ENCODE data around the gene TFR2. TPM values are rescaled to one million over a fixed set of nuclear protein-coding genes. Genes with fewer than 3 reads are reported as not detected.

TFR2 gene
- total RNA-seq (2014; rRNA removed; shearing (Covaris generic)) (4.2 and 5.6 TPM in 2 replicates), polyA plus RNA-seq (2016; fragmentation: Nextera tagmentation; extraction: Ambion mirVana) (3.7 and 4.3 TPM in 2 replicates)
- long read RNA-seq, partial matches to known transcripts = 2 of 5 reads
- long read RNA-seq, other reads (novel, unspliced or antisense) = 3 of 5 reads

GRCh38 chr7:100641463-100641859 is at the start of gene TFR2:
Gene TFR2, minus strand, starts transcription at chr7:100641552. Its CDS starts 43 bp downstream, at chr7:100641509.
- H3K4me1 Mint-ChIP-seq = peaks cover 23% of the 10 kb centered on the region
- H3K4me1 ChIP-seq (ENCODE audit: insufficient read depth) = peaks cover 4% of the 10 kb centered on the region; the same call in 1 of the 2 replicates
- no peaks in the 10 kb centered on the region for H4K20me1 ChIP-seq (replicated peaks; ENCODE audit: insufficient read depth)
- H3K4me3 Mint-ChIP-seq = no peak within 1 kb of the TSS
- H3K27me3 ChIP-seq (ENCODE audit: insufficient read depth) = no peaks in the 10 kb centered on the region
- no peaks in the 10 kb centered on the region for H3K36me3 ChIP-seq (ENCODE audit: insufficient read depth)
- H3K4me3 ChIP-seq = peak within 1 kb of the TSS; percentile 46; the same call in 1 of the 2 replicates
- H3K9me2 ChIP-seq (ENCODE audit: insufficient read depth) = no peaks in the 10 kb centered on the region
- no peaks in the 10 kb centered on the region for H3K36me3 Mint-ChIP-seq (ENCODE audit: low read depth)
- H3K27me3 Mint-ChIP-seq (ENCODE audit: insufficient read depth, low read depth, poor library complexity) = peaks cover 2% of the 10 kb centered on the region
- H3K9me3 Mint-ChIP-seq = no peaks in the 10 kb centered on the region
- H3K27ac ChIP-seq (ENCODE audit: low read depth) = no peak within 1 kb of the TSS
- ATAC-seq = no peak
- H3K4me2 ChIP-seq = peak within 1 kb of the TSS; percentile 60
- peak within 1 kb of the TSS; percentile 12; the same call in 1 of the 2 replicates for H2AFZ ChIP-seq
- TF ChIP-seq EZH2 (IDR thresholded peaks at IDR 0.05; ENCODE audit: low read depth, unreplicated experiment) (no peak), ETS1 (IDR thresholded peaks at IDR 0.05) (no peak), EZH2phosphoT487 (IDR thresholded peaks at IDR 0.05; ENCODE audit: unreplicated experiment) (no peak), CTCF (conservative IDR thresholded peaks at IDR 0.05; ENCODE audit: low read depth in 2 of 2) (no peak), CREB1 (CRISPR knock-in tag; IDR thresholded peaks at IDR 0.05; ENCODE audit: low read depth) (no peak), REST (IDR thresholded peaks at IDR 0.05; ENCODE audit: unreplicated experiment) (no peak), ZNF462 (CRISPR knock-in tag; IDR thresholded peaks at IDR 0.05) (no peak), ZNF114 (CRISPR knock-in tag; IDR thresholded peaks at IDR 0.05) (no peak), NANOG (IDR thresholded peaks at IDR 0.05; ENCODE audit: borderline replicate concordance) (no peak), POLR2AphosphoS5 (IDR thresholded peaks at IDR 0.05; ENCODE audit: low read depth) (no peak), ZNF331 (CRISPR knock-in tag; IDR thresholded peaks at IDR 0.05; ENCODE audit: low read depth) (no peak), JUNB (IDR thresholded peaks at IDR 0.05; ENCODE audit: unreplicated experiment) (no peak), STAT1 (IDR thresholded peaks at IDR 0.05; ENCODE audit: unreplicated experiment) (no peak)
- 0 out of 2 replicates have a peak, but pooled peaks cover 4% of the 10 kb centered on the region for H3F3A ChIP-seq (replicated peaks; ENCODE audit: low read depth)
- DNase-seq (ENCODE audit: low spot score) = no peak
- no peaks in the 10 kb centered on the region for H3K79me2 ChIP-seq (replicated peaks; ENCODE audit: insufficient read depth)
- H3K27ac Mint-ChIP-seq = no peak within 1 kb of the TSS

Measured in GM23338 (cell line).